GM18508 (cell line): ENCODE data around the gene NTM.

Experiments used
- ATAC-seq: cut with Tn5 transposase; IDR thresholded peaks from one replicate; pipeline ENCODE4 v1.9.1; 2021; ENCODE audit warnings: moderate number of reproducible peaks; ENCODE audit not compliant: insufficient read depth, unreplicated experiment

Gene NTM

GRCh38 chr11:132187814-132188213 is 817.4 kb downstream of the NTM start:
- ATAC-seq = no peak

- no peak for ATAC-seq
These were observed 826.5 kb downstream of the NTM start for GRCh38 chr11:132196928-132197327.

GRCh38 chr11:132200353-132200936 is 830.0 kb downstream of the NTM start:
- no peak for ATAC-seq

GRCh38 chr11:132202621-132203020 is 832.2 kb downstream of the NTM start:
- no peak for ATAC-seq

- no peak for ATAC-seq
These were observed 834.6 kb downstream of the NTM start for GRCh38 chr11:132205006-132205405.

- no peak for ATAC-seq
These were observed 835.1 kb downstream of the NTM start for GRCh38 chr11:132205496-132205895.

- no peak for ATAC-seq
These were observed 836.6 kb downstream of the NTM start for GRCh38 chr11:132206993-132207392.

GRCh38 chr11:132208477-132209055 is 838.2 kb downstream of the NTM start:
- ATAC-seq = no peak

GRCh38 chr11:132211479-132211878 is 841.1 kb downstream of the NTM start:
- no peak for ATAC-seq

- no peak for ATAC-seq
These were observed 847.4 kb downstream of the NTM start for GRCh38 chr11:132217856-132218255.

GRCh38 chr11:132220474-132220873 is 850.1 kb downstream of the NTM start:
- no peak for ATAC-seq

- no peak for ATAC-seq
These were observed 851.9 kb downstream of the NTM start for GRCh38 chr11:132222345-132222744.

GRCh38 chr11:132226522-132226921 is 856.1 kb downstream of the NTM start:
- ATAC-seq = no peak

GRCh38 chr11:132228746-132229325 is 858.4 kb downstream of the NTM start:
- ATAC-seq = no peak

- no peak for ATAC-seq
These were observed 861.4 kb downstream of the NTM start for GRCh38 chr11:132231656-132232347.

GRCh38 chr11:132234878-132235277 is 864.5 kb downstream of the NTM start:
- ATAC-seq = no peak

- ATAC-seq = no peak
These were observed 867.4 kb downstream of the NTM start for GRCh38 chr11:132237781-132238180.

GRCh38 chr11:132238331-132238866 is 868.0 kb downstream of the NTM start:
- no peak for ATAC-seq

- ATAC-seq = no peak
These were observed 870.0 kb downstream of the NTM start for GRCh38 chr11:132240374-132240773.

GRCh38 chr11:132242632-132243031 is 872.2 kb downstream of the NTM start:
- ATAC-seq = no peak

- no peak for ATAC-seq
These were observed 874.4 kb downstream of the NTM start for GRCh38 chr11:132244846-132245245.
